ENCODE results near the gene SEPTIN12. TPM values are rescaled to one million over a fixed set of nuclear protein-coding genes. Genes with fewer than 3 reads are reported as not detected.
"Not testable (repeated sequence)": the region's sequence is repeated elsewhere in the genome, so short reads cannot be mapped to it uniquely, and the experiment has no call there.

SEPTIN12 gene
- total and polyA plus RNA-seq, 10 of the 15 experiments (the other 5 are each of a cell fraction or from before 2014, with no cell fraction given): not detected

- ATAC-seq; POLR2A ChIA-PET; intact Hi-C loops (cut with micrococcal nuclease; ENCODE audit: unreplicated experiment); DNase-seq (ENCODE audit: low read depth, low spot score); H3K27me3 ChIP-seq (replicated peaks in 1 of 2; ENCODE audit: control insufficient read depth in 2 of 2, insufficient read depth in 2 of 2, low read length in 1 of 2); H3K36me3 ChIP-seq (ENCODE audit: control insufficient read depth in 2 of 2, insufficient read depth in 2 of 2, low read length in 1 of 2); CTCF ChIA-PET; H3K4me2 ChIP-seq (ENCODE audit: control insufficient read depth, insufficient read depth); H3K4me3 ChIP-seq; RAD21 ChIA-PET (ENCODE audit: unreplicated experiment); H4K20me1 ChIP-seq (ENCODE audit: control insufficient read depth, insufficient read depth); FAIRE-seq; SMC1A ChIA-PET (ENCODE audit: uncharacterized antibody, unreplicated experiment); BruUV-seq (replicated peaks); H3K9ac ChIP-seq (ENCODE audit: control insufficient read depth, insufficient read depth, low read length); H3K4me1 ChIP-seq (ENCODE audit: control insufficient read depth, insufficient read depth, low read length); H2AFZ ChIP-seq (ENCODE audit: control insufficient read depth, low read depth, low read length); H3K27ac ChIP-seq (ENCODE audit: control insufficient read depth, insufficient read depth); H3K79me2 ChIP-seq (ENCODE audit: control insufficient read depth, insufficient read depth, low read length); H3K9me3 ChIP-seq (replicated peaks; ENCODE audit: control insufficient read depth, insufficient read depth, low read length); in situ Hi-C loops (cut with MboI): not testable (repeated sequence)
- TF ChIP-seq BHLHE40 (IDR thresholded peaks at IDR 0.05; ENCODE audit: borderline replicate concordance in 1 of 2, low read depth in 2 of 2, low read length in 1 of 2): peak in 1 of 2 experiments; percentile 50; a peak in 1 of 4 replicates
- WGBS (ENCODE audit: insufficient coverage, insufficient replicate concordance, low lambda C conversion rate, missing lambda C conversion rate): 59% methylated on average over 14 of the region's 14 CpGs
Observed at GRCh38 chr16:4784444-4784987, 3.6 kb downstream of the SEPTIN12 start.

- Histone ChIP-seq H3K4me1 (ENCODE audit: control insufficient read depth, insufficient read depth, low read length) (no peaks in the 10 kb centered on the region), H3K27me3 (replicated peaks in 1 of 2; ENCODE audit: control insufficient read depth in 2 of 2, insufficient read depth in 2 of 2, low read length in 1 of 2) (no peaks in the 10 kb centered on the region), H3K9ac (ENCODE audit: control insufficient read depth, insufficient read depth, low read length) (no peak overlapping the region), H3K4me3 (no peak overlapping the region), H3K9me3 (replicated peaks; ENCODE audit: control insufficient read depth, insufficient read depth, low read length) (no peaks in the 10 kb centered on the region), H2AFZ (ENCODE audit: control insufficient read depth, low read depth, low read length) (no peak overlapping the region), H3K27ac (ENCODE audit: control insufficient read depth, insufficient read depth) (no peak overlapping the region), H4K20me1 (ENCODE audit: control insufficient read depth, insufficient read depth) (no peaks in the 10 kb centered on the region), H3K36me3 (ENCODE audit: control insufficient read depth in 2 of 2, insufficient read depth in 2 of 2, low read length in 1 of 2) (no peaks in the 10 kb centered on the region), H3K79me2 (ENCODE audit: control insufficient read depth, insufficient read depth, low read length) (no peaks in the 10 kb centered on the region), H3K4me2 (ENCODE audit: control insufficient read depth, insufficient read depth) (no peak overlapping the region)
- no TSS peak for BruUV-seq (replicated peaks)
- ChIA-PET POLR2A (no interaction called here), SMC1A (ENCODE audit: uncharacterized antibody, unreplicated experiment) (no interaction called here), CTCF (no interaction called here), RAD21 (ENCODE audit: unreplicated experiment) (no interaction called here)
- no peak for TF ChIP-seq CBFB (IDR thresholded peaks at IDR 0.05; ENCODE audit: low read depth)
- TF ChIP-seq HDGF (IDR thresholded peaks at IDR 0.05): no peak
- no peak for TF ChIP-seq IKZF2 (IDR thresholded peaks at IDR 0.05)
- no peak for TF ChIP-seq RUNX3 (IDR thresholded peaks at IDR 0.05; ENCODE audit: low read length)
- no peak for TF ChIP-seq NR2C1 (IDR thresholded peaks at IDR 0.05)
- WGBS (ENCODE audit: insufficient coverage, insufficient replicate concordance, low lambda C conversion rate, missing lambda C conversion rate): 46% methylated on average over 16 of the region's 16 CpGs
- DNase-seq (ENCODE audit: low read depth, low spot score): no peak
- in situ Hi-C loops (cut with MboI): no loop called here
- FAIRE-seq: no peak
- no peak for ATAC-seq
- intact Hi-C loops (cut with micrococcal nuclease; ENCODE audit: unreplicated experiment): no loop called here
Observed at GRCh38 chr16:4783951-4784336, 4.2 kb downstream of the SEPTIN12 start.
